Endothelial cell of umbilical vein (primary cell): ENCODE results near the gene PCNA. TPM values are rescaled to one million over a fixed set of nuclear protein-coding genes. Genes with fewer than 3 reads are reported as not detected.

Experiments used
- BruUV-seq: library from RNA; stranded (reverse); fragments of 400-500 nt; replicated peaks from 2 replicates; lab custom pipeline; 2021; lab: Mats Ljungman, UMichigan
- CTCF ChIA-PET: fragments of 300-600, 350-600 bp; sonication (Branson Sonifier 250); formaldehyde crosslinking; loops from one replicate; lab custom pipeline; 2021; ENCODE audit warnings: antibody characterized with exemption, inconsistent platforms; lab: Charles Lee
- POLR2A ChIA-PET: fragments of 300-600, 350-600 bp; sonication (Branson Sonifier 250); formaldehyde crosslinking; loops from one replicate; lab custom pipeline; 2021; ENCODE audit warnings: antibody characterized with exemption, inconsistent platforms; lab: Charles Lee
- DNase-seq: peaks from one replicate; pipeline ENCODE4 v3.0.0-alpha.2; 2011; ENCODE audit warnings: low read depth, low spot score
- FAIRE-seq: peaks from 2 replicates; lab custom pipeline; 2011; peaks lifted over from hg19 to GRCh38; lab: Jason Lieb, UNC
- H2AFZ ChIP-seq: 2 replicates; pipeline ENCODE4 v1.6.0; 2012; ENCODE audit warnings: low read depth, low read length, control low read depth, inconsistent platforms
- H3K27ac ChIP-seq: 2 replicates; pipeline ENCODE4 v1.5.1; 2011; ENCODE audit warnings: low read depth, mild to moderate bottlenecking, control low read depth, low read length, moderate library complexity; ENCODE audit not compliant: insufficient read depth
- H3K27me3 ChIP-seq, 2 experiments: 2 replicates each; pipeline versions ENCODE4 v1.6.0 to v1.6.1; 2011; ENCODE audit warnings: low read length in 2 of 2, mixed read lengths in 1 of 2; ENCODE audit not compliant: control insufficient read depth in 2 of 2, insufficient read depth in 2 of 2
- H3K36me3 ChIP-seq, 2 experiments: 2 replicates in 1 of 2; 3 replicates in 1 of 2; pipeline ENCODE4 v1.5.1; 2011; ENCODE audit warnings: low read length in 2 of 2, mild to moderate bottlenecking in 1 of 2, moderate library complexity in 1 of 2; ENCODE audit not compliant: control insufficient read depth in 2 of 2, insufficient read depth in 2 of 2; ENCODE audit errors: extremely low read depth in 1 of 2
- H3K4me1 ChIP-seq: 3 replicates; pipeline ENCODE4 v1.5.1; 2011; ENCODE audit warnings: mild to moderate bottlenecking, low read length; ENCODE audit not compliant: control insufficient read depth, insufficient read depth; ENCODE audit errors: extremely low read depth
- H3K4me2 ChIP-seq: 2 replicates; pipeline ENCODE4 v1.6.1; 2011; ENCODE audit warnings: low read length, control low read depth, mixed read lengths; ENCODE audit not compliant: insufficient read depth
- H3K4me3 ChIP-seq, 3 experiments: fragments of 200-600 bp in 1 of 3; sonication (generic), shearing (Covaris generic) in 1 of 3; replicated peaks in 1 of 3; 2 replicates each; pipeline ENCODE4 v1.5.1; 2011 to 2016; ENCODE audit warnings: control low read depth in 3 of 3, low read length in 3 of 3, mild to moderate bottlenecking in 2 of 3, inconsistent platforms in 1 of 3, low read depth in 1 of 3, moderate library complexity in 1 of 3; ENCODE audit not compliant: insufficient read depth in 1 of 3
- H3K79me2 ChIP-seq: 2 replicates; pipeline ENCODE4 v1.6.0; 2012; ENCODE audit warnings: low read length, inconsistent platforms; ENCODE audit not compliant: control insufficient read depth, insufficient read depth
- H3K9ac ChIP-seq: replicated peaks from 2 replicates; pipeline ENCODE3; 2011; ENCODE audit warnings: low read length, control low read depth; ENCODE audit not compliant: insufficient read depth; ENCODE audit errors: extremely low read depth
- H3K9me1 ChIP-seq: replicated peaks from 3 replicates; pipeline ENCODE4 v1.6.0; 2011; ENCODE audit warnings: mild to moderate bottlenecking, low read length; ENCODE audit not compliant: control insufficient read depth, insufficient read depth; ENCODE audit errors: extremely low read depth
- H3K9me3 ChIP-seq: replicated peaks from 2 replicates; pipeline ENCODE4 v1.5.1; 2012; ENCODE audit warnings: low read length, inconsistent platforms; ENCODE audit not compliant: control insufficient read depth, insufficient read depth
- H4K20me1 ChIP-seq: replicated peaks from 2 replicates; pipeline ENCODE3; 2011; ENCODE audit warnings: mild to moderate bottlenecking, low read length; ENCODE audit not compliant: control insufficient read depth, insufficient read depth; ENCODE audit errors: extremely low read depth
- CTCF ChIP-seq, 2 donors: IDR thresholded peaks; 1 replicate in 1 of 2; 2 replicates in 1 of 2; pipeline ENCODE4 v1.5.1; 2011; ENCODE audit warnings: low read length in 2 of 2, mild to moderate bottlenecking in 2 of 2, moderate library complexity in 2 of 2, control low read depth in 1 of 2, inconsistent platforms in 1 of 2, low read depth in 1 of 2; ENCODE audit not compliant: insufficient read depth in 1 of 2; ENCODE audit errors: extremely low read depth in 1 of 2
- EZH2 ChIP-seq: IDR thresholded peaks from 2 replicates; pipeline ENCODE4 v1.6.1; 2012; ENCODE audit warnings: borderline replicate concordance, low read depth, mild to moderate bottlenecking, moderate library complexity, low read length, inconsistent platforms; ENCODE audit not compliant: severe bottlenecking
- FOS ChIP-seq: IDR thresholded peaks from 2 replicates; pipeline ENCODE4 v1.6.1; 2011; ENCODE audit warnings: mild to moderate bottlenecking, low read length, moderate library complexity, borderline replicate concordance; ENCODE audit not compliant: insufficient read depth
- GATA2 ChIP-seq: IDR thresholded peaks from 2 replicates; pipeline ENCODE4 v1.7.0; 2011; ENCODE audit warnings: low read depth, mild to moderate bottlenecking, moderate library complexity, mixed read lengths, low read length; ENCODE audit not compliant: insufficient read length, insufficient read depth
- JUN ChIP-seq: IDR thresholded peaks from 2 replicates; pipeline ENCODE4 v1.6.1; 2011; ENCODE audit warnings: borderline replicate concordance, low read depth; ENCODE audit not compliant: insufficient read length, insufficient read depth
- MYC ChIP-seq: IDR thresholded peaks from one replicate; pipeline ENCODE4 v1.6.1; 2011; ENCODE audit warnings: mild to moderate bottlenecking, low read depth, low read length
- POLR2A ChIP-seq: IDR thresholded peaks from 2 replicates; pipeline ENCODE4 v1.6.1; 2012; ENCODE audit warnings: low read depth, mild to moderate bottlenecking, control low read depth, low read length
- POLR2AphosphoS5 ChIP-seq: IDR thresholded peaks from 2 replicates; pipeline ENCODE4 v1.6.1; 2012; ENCODE audit warnings: low read depth, mild to moderate bottlenecking, control low read depth, low read length, moderate library complexity; ENCODE audit not compliant: insufficient read depth
- dilution Hi-C: fragments of 300-500 bp; cut with MboI; formaldehyde crosslinking; loops from one replicate; pipeline ENCODE4 v1.15.0; 2019; ENCODE audit warnings: low sequenced_read_pairs; ENCODE audit not compliant: extremely low pct_ligation_motif_present
- intact Hi-C: fragments of 100-400 bp; cut with micrococcal nuclease; formaldehyde crosslinking; loops from one replicate; pipeline ENCODE4 v1.10.0; 2022
- polyA plus RNA-seq, 4 experiments: library from polyadenylated mRNA; depleted of rRNA in 3 of 4; stranded (reverse) in 3 of 4; unstranded in 1 of 4; fragments of >200 nt; gene quantifications; 2 replicates each; pipeline versions ENCODE4 v1.2.1 to v1.2.3, GENCODE V29; 2011 to 2012; ENCODE audit warnings: missing spikeins in 1 of 4
- total RNA-seq: library from RNA; stranded (reverse); gene quantifications from 2 replicates; pipeline ENCODE4 v1.2.3, GENCODE V29; 2021
- TF ChIP-seq, protein P1 (sequence below): IDR thresholded peaks from 2 replicates; pipeline ENCODE4 v1.6.1; 2011; ENCODE audit not compliant: insufficient read depth, insufficient read length

Gene PCNA
- total and polyA plus RNA-seq, 2 donors (not counting 3 experiments of a cell fraction or from before 2014, with no cell fraction given): 175 to 295 TPM

DNA sequence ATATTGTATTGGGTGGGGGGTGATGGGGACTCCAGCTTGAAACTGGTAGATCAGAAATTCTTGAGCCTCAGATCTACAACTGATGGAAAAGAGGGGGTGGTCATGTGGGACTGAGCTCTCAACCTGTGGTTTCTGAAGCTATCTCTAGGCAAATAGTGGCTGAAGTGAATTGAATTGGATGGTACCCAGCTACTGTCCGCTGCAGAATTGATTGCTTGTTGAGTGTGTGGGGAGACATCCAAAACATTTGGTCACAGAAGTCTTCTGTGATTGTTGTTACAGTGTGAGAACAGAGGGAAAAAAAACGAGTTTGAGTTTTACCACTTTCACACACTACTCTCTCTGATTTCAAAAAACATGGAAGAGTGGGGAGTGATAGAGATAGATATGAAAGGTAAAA, 21.9 kb upstream of the PCNA start:
- H3K27ac ChIP-seq: no peak overlapping the region
- H3K4me2 ChIP-seq: no peak overlapping the region
- POLR2A ChIA-PET: no interaction called here
- no TSS peak for BruUV-seq
- H2AFZ ChIP-seq: no peak overlapping the region
- H3K9ac ChIP-seq: no peak overlapping the region
- peaks cover under 1% of the 10 kb centered on the region for H4K20me1 ChIP-seq
- H3K9me3 ChIP-seq: no peaks in the 10 kb centered on the region
- H3K9me1 ChIP-seq: no peaks in the 10 kb centered on the region
- H3K27me3 ChIP-seq: no peaks in the 10 kb centered on the region
- intact Hi-C loops: no loop called here
- FAIRE-seq (no peak), DNase-seq (no peak)
- peaks cover 15% of the 10 kb centered on the region for H3K79me2 ChIP-seq
- no peaks in the 10 kb centered on the region for H3K4me1 ChIP-seq
- CTCF ChIA-PET: interaction anchor here (0.9 to 2.4 kb wide), 3 partner anchors 12 to 50 kb away, joined by 3 to 10 read pairs (median 8); partner anchors contain the start of gene CDS2
- dilution Hi-C loops: no loop called here
- H3K4me3 ChIP-seq: no peak overlapping the region
- H3K36me3 ChIP-seq: no peaks in the 10 kb centered on the region
- TF ChIP-seq GATA2: no peak
- no peak for TF ChIP-seq POLR2AphosphoS5
- TF ChIP-seq MYC: no peak
- no peak for TF ChIP-seq JUN
- TF ChIP-seq CTCF (IDR thresholded peaks at IDR 0.05; ENCODE audit: extremely low read depth in 1 of 2, insufficient read depth in 1 of 2, low read depth in 1 of 2, low read length in 2 of 2): no peak
- TF ChIP-seq FOS: no peak
- no peak for TF ChIP-seq EZH2
- TF ChIP-seq, protein P1, sequence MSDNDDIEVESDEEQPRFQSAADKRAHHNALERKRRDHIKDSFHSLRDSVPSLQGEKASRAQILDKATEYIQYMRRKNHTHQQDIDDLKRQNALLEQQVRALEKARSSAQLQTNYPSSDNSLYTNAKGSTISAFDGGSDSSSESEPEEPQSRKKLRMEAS: no peak
- no peak for TF ChIP-seq POLR2A
